Fibroblast of skin of back (primary cell): ENCODE measurements around the gene DAZAP1. TPM values are rescaled to one million over a fixed set of nuclear protein-coding genes. Genes with fewer than 3 reads are reported as not detected.
A peak's percentile ranks its signal among the peaks of the same experiment; 100 is the strongest.

Source experiments
- DNase-seq: peaks from one replicate; pipeline ENCODE4 v3.0.0-alpha.2; 2013
- polyA plus RNA-seq, 2 experiments: library from polyadenylated mRNA; unstranded; fragments of 120-200 nt; gene quantifications; one replicate each; pipeline ENCODE4 v1.2.1, GENCODE V29; 2013; ENCODE audit not compliant: insufficient read length in 2 of 2

DAZAP1 gene
- polyA plus RNA-seq (2013, experiment 1 of 2; ENCODE audit: insufficient read length) = 162 TPM
- polyA plus RNA-seq (2013, experiment 2 of 2; ENCODE audit: insufficient read length) = 95.9 TPM

DNA sequence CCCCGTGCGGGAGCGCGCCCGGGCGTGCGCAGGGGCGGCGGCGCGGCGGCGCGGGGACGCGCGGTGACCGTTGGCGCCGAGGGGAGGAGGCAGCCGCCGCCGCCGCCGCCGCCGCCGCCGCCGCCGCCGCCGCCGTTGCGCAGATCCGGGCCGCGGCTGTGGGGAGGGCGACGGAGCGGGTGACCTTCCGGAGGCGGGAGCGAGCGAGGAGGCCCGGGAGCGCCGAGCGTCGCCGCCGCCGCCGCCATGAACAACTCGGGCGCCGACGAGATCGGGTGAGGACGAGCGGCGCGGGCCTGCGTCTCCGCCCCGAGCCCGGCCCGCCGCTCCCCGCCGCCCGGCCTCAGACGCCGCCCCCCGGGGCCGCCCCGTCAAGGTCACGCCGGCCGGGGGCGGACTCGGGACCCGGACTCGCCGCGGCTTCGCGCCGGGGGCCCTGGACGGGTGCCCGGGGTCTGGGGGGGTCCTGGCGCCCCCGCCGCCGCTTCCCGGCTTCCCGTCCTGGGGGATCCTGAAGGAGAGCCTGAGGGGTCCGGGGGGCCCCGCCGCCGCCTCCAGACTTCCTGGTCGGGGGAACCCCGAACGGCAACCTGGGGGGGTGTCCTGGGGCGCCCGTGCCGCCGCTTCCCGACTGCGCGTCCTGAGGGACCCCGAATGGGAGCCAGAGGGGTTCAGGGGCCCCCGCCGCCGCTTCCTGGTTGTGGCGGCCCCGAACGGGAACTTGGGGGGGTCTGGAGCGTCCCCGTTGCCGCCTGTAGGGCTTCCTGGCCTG, at the start of gene DAZAP1:
Gene DAZAP1, plus strand, starts transcription at position 59 of the 772 bp plus-strand sequence. Its CDS starts 188 bp downstream, at position 247.
- DNase-seq = no peak

DNA sequence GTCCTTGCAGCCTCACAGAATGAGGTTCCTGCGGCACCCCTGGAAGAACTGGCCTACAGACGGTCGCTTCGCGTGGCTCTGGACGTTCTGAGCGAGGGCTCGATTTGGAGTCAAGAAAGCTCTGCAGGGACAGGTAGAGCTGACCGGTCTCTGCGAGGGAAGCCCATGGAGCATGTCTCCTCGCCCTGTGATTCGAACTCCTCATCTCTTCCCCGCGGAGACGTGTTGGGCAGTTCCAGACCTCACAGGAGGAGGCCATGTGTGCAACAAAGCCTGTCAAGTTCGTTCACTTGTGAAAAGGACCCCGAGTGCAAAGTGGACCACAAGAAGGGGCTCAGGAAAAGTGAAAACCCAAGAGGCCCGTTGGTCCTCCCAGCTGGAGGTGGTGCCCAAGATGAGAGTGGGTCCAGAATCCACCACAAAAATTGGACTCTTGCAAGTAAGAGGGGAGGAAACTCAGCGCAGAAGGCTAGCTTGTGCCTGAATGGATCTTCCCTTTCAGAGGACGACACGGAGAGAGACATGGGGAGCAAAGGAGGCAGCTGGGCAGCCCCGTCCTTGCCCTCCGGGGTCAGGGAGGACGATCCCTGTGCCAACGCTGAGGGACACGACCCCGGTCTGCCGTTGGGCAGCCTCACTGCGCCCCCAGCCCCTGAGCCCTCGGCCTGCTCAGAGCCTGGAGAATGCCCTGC, 47.1 kb upstream of the DAZAP1 start:
- no peak for DNase-seq

DNA sequence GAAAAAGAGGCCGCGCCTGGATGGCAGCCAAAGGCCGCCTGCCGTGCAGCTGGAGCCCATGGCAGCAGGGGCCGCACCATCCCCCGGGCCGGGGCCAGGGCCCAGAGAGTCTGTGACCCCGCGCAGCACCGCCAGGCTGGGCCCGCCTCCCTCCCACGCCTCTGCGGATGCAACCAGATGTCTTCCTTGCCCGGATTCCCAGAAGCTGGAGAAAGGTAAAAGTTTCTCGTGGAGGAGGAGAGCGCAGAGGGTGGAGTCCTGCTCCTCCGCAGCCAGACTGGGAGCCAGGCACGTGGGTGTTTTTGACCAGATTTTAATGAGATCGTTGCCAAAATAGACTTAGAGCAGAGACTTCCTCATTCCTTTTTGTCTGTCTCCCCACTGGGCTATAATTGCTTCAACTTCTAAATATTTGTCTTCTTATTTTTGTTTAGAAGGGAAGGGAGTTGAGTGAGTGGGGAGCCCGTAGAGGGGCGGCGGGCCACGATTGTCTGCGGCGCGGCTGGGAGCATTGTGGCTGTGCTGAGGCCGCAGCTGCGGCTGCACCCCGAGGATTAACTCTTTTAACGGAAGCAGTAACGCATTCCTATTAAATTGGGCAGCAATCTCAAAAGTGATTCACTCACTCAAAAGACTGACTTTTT, 46.4 kb upstream of the DAZAP1 start:
- peak; percentile 74 for DNase-seq

DNA sequence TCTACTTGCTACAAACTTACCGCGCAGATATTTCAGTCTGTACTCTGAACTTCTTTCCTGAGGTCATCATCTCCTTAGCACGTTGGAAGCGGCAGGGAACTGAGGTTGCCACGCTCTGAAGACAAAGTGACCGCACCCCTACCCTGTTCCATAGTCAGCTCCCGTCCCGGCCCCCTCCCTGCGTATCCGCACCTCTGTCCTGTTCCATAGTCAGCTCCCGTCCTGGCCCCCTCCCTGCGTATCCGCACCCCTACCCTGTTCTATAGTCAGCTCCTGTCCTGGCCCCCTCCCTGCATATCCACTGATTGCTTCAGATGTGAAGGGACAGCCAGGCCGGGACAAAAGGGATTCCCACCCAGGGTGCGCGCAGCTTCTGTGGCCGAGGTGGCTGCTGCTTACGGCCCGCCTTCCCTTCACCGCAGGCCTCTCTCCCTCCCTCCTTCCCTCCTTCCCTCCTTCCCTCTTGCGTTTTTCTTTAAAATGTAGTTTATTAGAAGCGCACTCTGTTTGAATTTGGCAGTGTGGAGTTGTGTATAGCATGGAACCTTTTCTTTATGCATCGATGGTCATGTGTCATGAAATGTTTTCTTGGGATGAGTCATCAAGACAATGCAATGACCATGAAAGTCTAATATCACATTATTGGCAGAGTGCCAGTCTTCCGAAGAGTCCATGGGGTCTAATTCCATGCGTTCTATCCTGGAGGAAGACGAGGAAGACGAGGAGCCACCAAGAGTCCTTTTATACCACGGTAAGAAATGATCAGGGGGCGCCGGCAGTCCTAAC, 45.6 kb upstream of the DAZAP1 start:
- DNase-seq = peak; percentile 93

DNA sequence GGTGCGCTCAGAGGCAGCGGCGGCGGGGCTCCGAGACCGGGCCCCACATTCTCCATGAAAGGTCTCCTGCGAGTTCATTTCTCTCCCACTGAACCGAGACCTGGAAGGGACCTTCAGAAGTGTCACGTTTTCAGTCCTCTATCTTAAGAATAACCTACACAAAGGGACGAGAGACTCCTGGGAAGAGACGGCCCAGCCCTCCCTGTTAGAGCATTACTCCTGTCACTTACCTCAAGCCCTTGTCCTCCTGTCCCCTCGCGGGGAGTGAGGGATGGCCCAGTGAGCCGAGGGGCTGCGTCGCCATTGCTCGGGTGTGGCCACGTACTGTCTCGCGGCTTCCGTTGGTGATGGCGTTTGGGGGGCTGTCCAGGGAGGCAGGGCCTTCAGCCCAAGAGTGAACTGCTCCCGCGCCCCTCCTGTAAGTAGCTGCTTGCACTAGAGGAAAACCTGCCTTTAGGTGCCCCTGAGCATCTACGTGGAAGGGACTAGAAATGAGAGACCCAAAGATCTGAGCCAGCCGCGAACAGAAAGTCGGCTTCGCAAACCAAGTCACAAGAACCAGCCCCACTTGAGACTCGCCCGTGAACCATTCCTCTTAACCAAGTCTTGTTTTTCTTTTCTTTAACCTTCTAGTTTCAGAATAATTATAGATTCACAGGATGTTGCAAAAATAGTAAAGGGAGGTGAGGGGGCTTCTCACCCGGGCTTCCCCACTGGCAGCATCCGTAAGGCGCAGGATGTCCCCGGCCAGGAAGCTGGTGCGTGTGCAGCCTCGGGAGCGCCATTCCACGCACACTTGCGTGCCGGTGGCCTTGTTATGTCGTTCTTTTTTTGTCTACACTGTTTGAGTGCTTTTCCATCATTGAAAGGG, 44.8 kb upstream of the DAZAP1 start:
- no peak for DNase-seq

DNA sequence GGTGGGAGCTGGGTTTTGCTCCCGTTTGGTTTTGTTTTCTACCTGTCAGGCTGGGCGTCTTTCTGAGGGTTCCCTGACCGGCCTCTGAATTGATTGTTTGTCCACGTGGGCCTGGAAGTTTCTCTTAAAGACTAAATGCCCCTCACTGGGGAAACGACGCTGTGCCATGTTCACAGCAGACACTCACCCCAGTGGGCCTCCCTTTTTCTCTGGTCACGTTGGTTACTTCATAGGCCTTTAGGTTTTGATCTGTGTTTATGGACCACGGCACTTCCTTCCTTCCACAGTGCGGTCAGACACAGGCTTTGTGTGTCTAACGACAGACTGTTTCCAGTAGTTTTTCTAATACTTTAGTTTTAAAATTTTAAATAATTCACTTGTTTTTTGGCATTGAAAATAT, 43.8 kb upstream of the DAZAP1 start:
- no peak for DNase-seq

DNA sequence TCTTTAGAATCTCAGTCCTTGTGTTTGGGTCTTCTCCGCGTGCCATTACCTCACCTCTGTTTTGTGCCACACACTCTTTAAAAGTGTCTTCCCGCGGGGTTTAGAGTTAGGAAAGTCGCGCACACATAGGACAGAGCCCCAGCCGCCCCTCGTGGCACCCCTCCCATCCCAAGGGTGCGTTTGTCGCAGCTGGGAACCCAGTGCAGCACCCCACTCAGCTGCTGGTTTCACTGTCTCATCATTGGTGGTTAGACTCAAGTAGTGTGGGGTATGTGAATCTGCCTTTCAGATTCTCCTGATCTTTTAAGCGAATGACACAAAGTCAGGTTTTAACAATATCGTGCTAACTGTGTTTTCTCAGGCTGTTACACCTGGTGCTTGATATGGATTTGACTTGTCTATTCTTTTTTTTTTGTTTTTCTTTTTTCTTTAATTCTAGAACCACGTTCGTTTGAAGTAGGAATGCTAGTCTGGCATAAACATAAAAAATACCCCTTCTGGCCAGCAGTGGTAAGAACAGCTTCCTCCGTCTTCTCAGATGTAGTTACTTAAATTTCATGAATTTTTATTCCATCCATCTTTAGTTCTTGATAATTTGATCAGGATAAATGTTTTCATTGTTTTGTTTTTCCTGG, 43.2 kb upstream of the DAZAP1 start:
- no peak for DNase-seq

DNA sequence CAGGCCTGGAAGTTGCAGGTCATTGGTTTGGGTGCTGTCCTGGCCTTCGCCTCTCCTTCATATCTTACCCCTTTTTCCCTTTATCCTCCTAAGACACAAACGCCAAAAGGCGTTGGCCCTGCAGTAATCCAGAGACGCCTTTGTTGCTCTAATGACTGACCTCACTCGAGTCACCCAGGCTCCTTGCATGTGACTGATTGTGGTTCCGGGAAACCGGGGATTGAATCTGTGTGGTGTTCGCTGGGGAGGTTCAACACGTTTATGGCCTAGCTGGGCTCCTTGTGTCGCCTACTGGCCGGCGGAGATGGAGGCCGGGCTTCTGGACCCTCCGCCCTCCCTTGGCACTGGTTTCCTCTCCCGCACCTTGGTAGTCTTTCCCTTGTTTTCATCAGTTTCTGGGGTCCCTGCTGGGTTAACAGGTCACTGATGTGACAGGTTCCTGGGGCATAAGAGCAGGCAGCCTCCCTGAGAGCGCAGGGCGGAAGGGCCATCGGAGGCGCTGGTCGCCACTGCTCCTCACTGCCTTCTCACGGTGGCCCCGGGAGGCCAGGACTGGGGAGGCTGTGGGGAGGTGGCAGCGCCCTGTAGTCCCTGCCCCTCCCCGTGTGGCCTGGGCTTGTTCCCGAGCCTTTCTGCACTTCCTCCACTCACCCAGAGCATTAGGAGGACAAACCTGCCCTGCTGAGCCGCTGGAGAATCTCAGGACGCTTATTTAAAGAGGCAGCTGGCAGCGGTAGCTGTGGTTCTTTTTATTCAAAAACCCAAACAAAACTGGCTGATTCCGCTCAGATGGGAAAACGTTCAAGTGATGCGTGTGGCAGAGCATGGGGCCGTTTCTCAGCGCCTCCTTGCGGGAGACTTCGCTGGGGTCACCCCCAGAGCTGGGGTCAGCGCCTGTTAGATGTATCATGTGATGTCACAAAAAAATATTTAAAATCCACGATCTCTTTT, 41.8 kb upstream of the DAZAP1 start:
- DNase-seq = no peak

DNA sequence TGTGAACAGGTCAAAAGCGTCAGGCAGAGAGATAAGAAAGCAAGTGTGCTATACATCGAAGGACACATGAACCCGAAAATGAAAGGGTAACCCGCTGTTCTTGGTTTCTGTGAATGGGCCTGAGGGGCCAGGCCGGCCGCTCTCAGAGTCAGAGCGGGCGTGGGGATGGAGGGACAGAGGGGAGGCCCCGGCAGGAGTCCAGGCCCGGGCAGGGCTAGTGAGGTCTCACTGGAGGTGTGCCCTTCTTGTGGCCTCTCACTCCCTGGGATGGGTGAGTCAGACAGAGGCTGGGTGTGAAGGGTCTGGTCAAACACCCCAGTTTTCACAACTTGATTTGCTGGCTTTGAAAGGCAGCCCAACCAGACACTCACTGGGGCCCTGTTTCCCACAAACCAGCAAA, 41.1 kb upstream of the DAZAP1 start:
- DNase-seq = no peak

DNA sequence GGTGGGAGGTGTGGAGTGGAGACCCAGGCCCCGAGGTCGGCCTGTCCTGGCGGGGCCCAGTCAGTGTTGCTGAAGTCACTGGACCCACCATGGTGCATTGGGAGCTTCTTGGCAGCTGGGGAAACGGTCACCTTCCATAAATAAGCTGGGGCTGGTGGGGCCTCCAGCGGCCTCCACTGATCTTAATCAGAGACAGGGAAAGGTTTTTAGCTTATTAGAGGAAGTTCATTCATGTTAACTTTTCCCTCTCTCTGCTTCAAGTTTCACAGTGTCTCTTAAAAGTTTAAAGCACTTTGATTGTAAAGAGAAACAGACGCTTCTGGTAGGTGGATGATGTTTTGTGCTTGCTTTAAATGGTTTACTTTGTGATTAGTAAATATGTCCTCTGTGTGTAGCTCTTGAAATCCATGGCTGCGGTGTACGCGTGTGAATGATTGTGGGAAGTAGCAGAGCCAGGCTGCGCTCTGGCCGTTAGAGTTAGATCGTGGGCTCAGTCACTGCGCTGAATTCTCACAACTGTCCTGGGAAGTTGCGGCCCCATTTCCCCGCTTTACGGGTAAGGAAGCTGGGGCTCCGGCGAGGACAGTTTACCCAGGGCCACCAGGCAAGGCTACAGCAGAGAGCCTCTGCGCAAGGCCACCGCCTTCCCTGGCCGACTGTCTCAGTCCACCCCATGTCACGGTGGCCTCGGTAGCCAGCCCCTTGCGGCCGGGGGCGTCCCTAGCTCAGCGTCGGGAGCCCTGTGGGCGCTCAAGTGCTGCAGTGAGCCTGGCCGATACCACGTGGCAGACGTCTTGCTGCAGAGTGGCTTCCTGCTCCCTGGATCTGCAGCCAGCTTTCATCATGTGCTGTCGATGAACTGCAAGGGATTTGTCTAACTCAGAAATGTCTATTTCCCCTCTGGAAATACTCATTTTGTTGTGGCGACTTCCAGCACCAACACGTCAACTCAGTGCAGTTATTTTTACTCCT, 40.2 kb upstream of the DAZAP1 start:
- DNase-seq = no peak

DNA sequence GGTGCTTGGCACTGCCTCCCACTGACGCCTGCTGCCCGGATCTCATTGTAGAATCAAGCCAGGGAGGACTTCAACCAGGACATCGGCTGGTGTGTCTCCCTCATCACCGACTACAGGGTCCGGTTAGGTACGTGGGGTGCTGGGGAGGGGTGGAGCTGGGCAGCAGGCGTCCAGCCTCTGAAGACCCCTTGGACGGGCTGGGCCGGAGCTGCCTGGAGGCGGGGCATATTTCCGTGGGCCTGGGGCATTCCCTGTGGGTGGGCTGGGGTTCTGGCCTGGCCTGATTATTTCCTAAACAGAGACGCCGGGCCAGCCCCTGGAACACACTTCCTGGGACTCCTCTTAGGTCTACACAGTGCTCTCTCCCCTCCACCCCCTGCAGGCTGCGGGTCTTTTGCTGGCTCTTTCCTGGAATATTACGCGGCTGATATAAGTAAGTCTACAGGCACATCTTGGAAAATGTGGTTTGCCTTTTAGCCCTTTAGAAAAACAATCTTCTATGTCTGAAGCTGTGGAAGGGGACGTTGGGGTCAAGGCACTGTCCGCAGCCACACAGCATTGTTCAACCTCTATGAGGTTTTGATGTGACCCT, 38.1 kb upstream of the DAZAP1 start:
- no peak for DNase-seq

DNA sequence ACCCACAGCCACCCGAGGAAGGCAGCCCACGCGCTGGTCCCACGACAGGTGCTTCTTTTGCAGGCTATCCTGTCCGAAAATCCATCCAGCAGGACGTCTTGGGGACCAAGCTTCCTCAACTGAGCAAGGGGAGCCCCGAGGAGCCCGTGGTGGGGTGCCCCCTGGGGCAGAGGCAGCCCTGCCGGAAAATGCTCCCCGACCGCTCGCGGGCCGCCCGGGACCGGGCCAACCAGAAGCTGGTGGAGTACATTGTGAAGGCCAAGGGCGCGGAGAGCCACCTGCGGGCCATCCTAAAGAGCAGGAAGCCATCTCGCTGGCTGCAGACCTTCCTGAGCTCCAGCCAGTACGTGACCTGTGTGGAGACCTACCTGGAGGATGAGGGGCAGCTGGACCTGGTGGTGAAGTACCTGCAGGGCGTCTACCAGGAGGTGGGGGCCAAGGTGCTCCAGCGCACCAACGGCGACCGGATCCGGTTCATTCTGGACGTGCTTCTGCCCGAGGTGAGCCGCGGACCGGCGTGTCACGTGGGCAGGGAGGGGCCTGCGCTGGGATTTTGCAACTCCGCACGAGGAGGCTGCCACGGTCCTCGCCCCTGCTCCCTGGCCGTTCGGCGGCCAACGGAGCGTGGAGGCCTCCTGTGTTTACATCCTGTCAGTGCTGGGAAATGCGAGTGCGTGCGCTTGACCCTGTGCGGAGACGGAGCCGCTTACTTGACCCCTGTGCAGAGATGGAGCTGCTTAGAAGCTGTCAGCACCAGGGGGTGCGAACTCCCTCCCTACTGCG, 36.6 kb upstream of the DAZAP1 start:
- no peak for DNase-seq

DNA sequence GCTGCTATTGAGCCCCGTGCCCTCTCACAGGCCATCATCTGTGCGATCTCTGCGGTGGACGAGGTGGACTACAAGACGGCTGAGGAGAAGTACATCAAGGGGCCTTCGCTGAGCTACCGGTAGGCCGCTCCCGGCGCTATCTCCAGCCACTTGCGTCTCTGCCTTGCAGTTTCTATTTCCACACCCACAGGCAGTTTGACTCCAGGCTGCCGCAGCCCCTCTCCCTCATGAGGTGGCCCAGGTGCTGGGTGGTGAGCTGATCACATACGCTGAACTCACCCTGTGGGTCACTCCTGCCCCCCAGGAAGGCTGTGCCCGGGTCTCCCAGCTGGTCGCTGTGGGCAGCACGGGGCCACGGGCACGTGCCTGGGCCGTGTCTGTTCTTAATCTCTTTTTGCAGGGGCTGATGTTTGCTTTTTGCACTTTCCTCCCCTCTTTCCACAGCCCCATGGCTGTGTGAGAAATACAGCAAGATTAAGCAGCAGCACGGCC, 34.3 kb upstream of the DAZAP1 start:
- no peak for DNase-seq

DNA sequence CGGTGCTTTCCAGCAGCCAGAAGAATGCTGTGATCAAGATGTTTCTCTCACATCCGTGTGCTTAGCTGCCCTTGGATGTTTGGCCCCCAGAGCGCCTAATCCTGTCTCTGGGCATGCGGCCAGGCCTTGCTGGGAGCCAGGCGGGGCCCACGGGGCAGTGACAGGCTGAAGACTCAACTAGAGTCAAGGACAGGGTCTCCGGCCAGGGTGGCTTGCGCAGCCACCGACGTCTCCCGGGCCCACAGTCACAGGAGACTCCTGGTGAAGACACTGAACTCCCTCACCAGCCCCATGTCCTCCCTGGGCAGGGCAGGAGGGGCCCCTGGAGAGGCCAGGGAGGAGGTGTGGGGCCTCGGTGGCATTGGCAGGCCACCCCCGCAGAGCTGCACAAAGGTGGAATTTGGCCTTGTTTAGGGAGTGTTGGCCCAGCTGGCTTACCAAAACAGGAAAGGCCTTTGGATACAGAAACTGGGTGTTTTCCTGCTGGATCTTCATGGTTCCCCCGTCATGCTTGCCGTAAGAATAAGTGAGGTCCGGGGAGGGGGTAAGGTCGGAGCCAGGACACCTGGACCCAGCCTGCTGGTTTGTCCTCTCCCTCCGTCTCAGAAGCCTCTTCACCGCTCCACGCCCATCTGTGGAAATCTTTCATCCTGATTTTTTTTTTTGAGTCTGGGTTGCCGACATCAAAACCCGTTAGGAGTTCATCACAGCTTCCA, 33.7 kb upstream of the DAZAP1 start:
- DNase-seq = no peak

DNA sequence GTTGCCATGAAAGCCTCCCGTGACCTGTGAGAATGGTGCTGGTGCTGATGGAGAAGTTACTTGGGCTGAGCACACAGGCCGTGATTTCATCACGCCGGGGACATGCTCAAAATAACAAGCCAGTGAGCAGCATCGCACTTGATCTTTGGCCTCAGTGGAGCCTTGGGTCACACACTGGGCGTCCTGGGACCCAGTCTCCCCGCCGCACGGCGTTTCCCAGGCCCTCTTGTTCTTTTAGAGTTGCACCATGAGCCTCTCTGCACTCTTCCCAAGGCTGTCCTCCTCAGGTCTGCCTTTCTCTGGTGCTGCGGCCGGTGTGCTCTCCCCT, 33.2 kb upstream of the DAZAP1 start:
- DNase-seq = no peak

DNA sequence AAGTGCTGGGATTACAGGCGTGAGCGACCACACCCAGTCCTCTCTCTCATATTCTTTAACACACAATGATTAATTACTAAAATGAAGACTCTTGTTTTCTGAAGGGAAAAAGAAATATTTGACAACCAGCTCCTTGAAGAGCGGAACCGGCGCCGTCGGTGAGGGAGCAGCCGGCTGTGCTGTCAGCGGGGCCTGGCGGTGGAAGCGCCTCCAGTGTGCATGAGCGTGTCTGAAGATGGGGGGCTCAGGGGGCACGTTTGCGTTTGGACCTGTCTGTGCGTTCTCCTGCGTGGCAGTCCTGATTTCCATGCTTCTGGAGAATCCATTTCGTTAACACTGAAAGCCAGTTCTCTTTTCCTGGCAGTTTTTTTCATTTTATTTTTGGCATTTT, 31.0 kb upstream of the DAZAP1 start:
- DNase-seq = no peak
